Natural killer cell (primary cell): ENCODE measurements around the gene PCDH1. TPM values are rescaled to one million over a fixed set of nuclear protein-coding genes. Genes with fewer than 3 reads are reported as not detected.

Experiments
- ATAC-seq, 3 donors: fragments of 150-1000 bp in 2 of 3; fragments of 200-7000 bp in 1 of 3; cut with Tn5 transposase; 1 replicate in 1 of 3; 2 replicates in 2 of 3; pipeline ENCODE4 v1.10.0; 2021; ENCODE audit warnings: mild to moderate bottlenecking in 2 of 3, moderate library complexity in 2 of 3
- DNase-seq, 2 donors: peaks; one replicate each; pipeline versions ENCODE4 v3.0.0 to v3.0.0-alpha.2; 2013 to 2021; ENCODE audit warnings: mixed read lengths in 1 of 2
- H3K27ac ChIP-seq: one replicate; pipeline ENCODE4 v1.5.1; 2013; ENCODE audit warnings: mild to moderate bottlenecking, low read length
- H3K27me3 ChIP-seq: one replicate; pipeline ENCODE4 v1.6.1; 2013; ENCODE audit warnings: low read length; ENCODE audit not compliant: control insufficient read depth, insufficient read depth
- H3K36me3 ChIP-seq: one replicate; pipeline ENCODE4 v1.6.1; 2013; ENCODE audit warnings: low read length; ENCODE audit not compliant: control insufficient read depth, insufficient read depth
- H3K4me1 ChIP-seq: one replicate; pipeline ENCODE4 v1.6.1; 2013; ENCODE audit warnings: low read length; ENCODE audit not compliant: control insufficient read depth, insufficient read depth
- H3K4me3 ChIP-seq: one replicate; pipeline ENCODE4 v1.5.1; 2013; ENCODE audit warnings: low read length
- H3K9me3 ChIP-seq: one replicate; pipeline ENCODE4 v1.6.1; 2013; ENCODE audit warnings: low read length; ENCODE audit not compliant: control insufficient read depth, insufficient read depth
- H3K27ac Mint-ChIP-seq, 2 donors: one replicate each; pipeline ENCODE4 v1.8.0; 2022; ENCODE audit warnings: mild to moderate bottlenecking in 2 of 2, mixed read lengths in 2 of 2, moderate library complexity in 1 of 2
- H3K27me3 Mint-ChIP-seq, 2 donors: one replicate each; pipeline ENCODE4 v1.8.0; 2022; ENCODE audit warnings: low read depth in 2 of 2, mixed read lengths in 2 of 2
- H3K36me3 Mint-ChIP-seq: one replicate; pipeline ENCODE4 v1.8.0; 2022; ENCODE audit warnings: mixed read lengths
- H3K4me1 Mint-ChIP-seq, 2 donors: one replicate each; pipeline ENCODE4 v1.8.0; 2022; ENCODE audit warnings: mixed read lengths in 2 of 2
- H3K4me3 Mint-ChIP-seq: one replicate; pipeline ENCODE4 v1.8.0; 2022; ENCODE audit warnings: mild to moderate bottlenecking, moderate library complexity, mixed read lengths
- H3K9me3 Mint-ChIP-seq, 2 donors: one replicate each; pipeline ENCODE4 v1.8.0; 2022; ENCODE audit warnings: mixed read lengths in 2 of 2
- WGBS: methylation state at CpG from one replicate; pipeline ENCODE4 v1.1.7; 2013; ENCODE audit warnings: missing lambda C conversion rate; ENCODE audit not compliant: insufficient coverage; 5-methylcytosine and 5-hydroxymethylcytosine counted together
- intact Hi-C: fragments of 100-400 bp; cut with micrococcal nuclease; formaldehyde crosslinking; loops from one replicate; pipeline ENCODE4 v1.14.2; 2022
- total RNA-seq, 4 donors: library from RNA; stranded (reverse); fragments of 120-200 nt in 1 of 4; gene quantifications; one replicate each; pipeline versions ENCODE4 v1.2.3 to v1.2.4, GENCODE V29; 2013 to 2022
- TF ChIP-seq, protein P1 (sequence below): fragments of 200-600 bp; IDR thresholded peaks from one replicate; pipeline ENCODE4 v1.8.0; 2022; ENCODE audit warnings: antibody characterized with exemption

PCDH1 gene
- total RNA-seq, 3 donors from 2014 or later (not counting 1 experiment from before 2014, with no cell fraction given): 19.2 to 39.2 (median 32.1) TPM

DNA sequence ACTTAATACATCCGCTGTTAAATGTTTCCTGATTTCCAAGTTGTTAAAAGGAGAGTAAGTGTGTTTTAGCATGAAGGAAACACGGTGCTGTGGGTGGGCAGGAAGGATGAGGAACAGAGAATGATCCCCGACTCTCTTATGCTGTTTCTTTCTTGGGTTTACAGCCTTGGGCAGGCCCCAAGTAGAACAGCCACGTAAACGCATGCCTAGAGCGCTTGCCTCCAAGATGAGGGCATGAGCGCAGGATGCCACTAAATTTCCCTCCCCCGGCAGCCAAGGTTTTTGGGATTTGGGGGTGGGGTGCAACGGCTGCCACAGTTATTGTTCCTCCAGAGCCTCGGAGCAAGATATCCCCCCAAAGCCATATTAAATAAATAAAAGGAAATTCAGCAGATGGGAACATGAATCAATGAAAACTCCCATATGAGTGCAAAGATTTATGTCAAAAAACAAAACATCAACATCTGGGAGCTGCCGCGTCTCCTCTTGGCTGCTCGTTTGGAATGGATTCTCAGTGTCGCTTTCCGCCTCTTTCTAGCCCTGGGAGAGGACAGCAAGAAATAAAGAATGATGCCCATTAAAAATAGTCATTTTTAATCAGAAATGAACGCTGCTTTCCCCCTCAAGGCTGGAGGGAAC, 35.5 kb upstream of the PCDH1 start:
- Mint-ChIP-seq H3K9me3 (no peaks in the 10 kb centered on the region), H3K27ac (no peak overlapping the region), H3K4me1 (no peaks in the 10 kb centered on the region), H3K27me3 (peaks cover 26 to 44% of the 10 kb centered on the region in 2 donors), H3K4me3 (peak overlapping the region; percentile 60), H3K36me3 (no peaks in the 10 kb centered on the region)
- peaks cover 13% of the 10 kb centered on the region for H3K27me3 ChIP-seq
- H3K36me3 ChIP-seq: no peaks in the 10 kb centered on the region
- 31% methylated on average over 15 of the region's 16 CpGs for WGBS
- ATAC-seq (no peak), DNase-seq (no peak)
- intact Hi-C loops: no loop called here
- TF ChIP-seq, protein P1, sequence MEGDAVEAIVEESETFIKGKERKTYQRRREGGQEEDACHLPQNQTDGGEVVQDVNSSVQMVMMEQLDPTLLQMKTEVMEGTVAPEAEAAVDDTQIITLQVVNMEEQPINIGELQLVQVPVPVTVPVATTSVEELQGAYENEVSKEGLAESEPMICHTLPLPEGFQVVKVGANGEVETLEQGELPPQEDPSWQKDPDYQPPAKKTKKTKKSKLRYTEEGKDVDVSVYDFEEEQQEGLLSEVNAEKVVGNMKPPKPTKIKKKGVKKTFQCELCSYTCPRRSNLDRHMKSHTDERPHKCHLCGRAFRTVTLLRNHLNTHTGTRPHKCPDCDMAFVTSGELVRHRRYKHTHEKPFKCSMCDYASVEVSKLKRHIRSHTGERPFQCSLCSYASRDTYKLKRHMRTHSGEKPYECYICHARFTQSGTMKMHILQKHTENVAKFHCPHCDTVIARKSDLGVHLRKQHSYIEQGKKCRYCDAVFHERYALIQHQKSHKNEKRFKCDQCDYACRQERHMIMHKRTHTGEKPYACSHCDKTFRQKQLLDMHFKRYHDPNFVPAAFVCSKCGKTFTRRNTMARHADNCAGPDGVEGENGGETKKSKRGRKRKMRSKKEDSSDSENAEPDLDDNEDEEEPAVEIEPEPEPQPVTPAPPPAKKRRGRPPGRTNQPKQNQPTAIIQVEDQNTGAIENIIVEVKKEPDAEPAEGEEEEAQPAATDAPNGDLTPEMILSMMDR: no peak
- H3K4me3 ChIP-seq: no peak overlapping the region
- peaks cover 15% of the 10 kb centered on the region for H3K4me1 ChIP-seq
- H3K27ac ChIP-seq: no peak overlapping the region
- H3K9me3 ChIP-seq: no peaks in the 10 kb centered on the region

DNA sequence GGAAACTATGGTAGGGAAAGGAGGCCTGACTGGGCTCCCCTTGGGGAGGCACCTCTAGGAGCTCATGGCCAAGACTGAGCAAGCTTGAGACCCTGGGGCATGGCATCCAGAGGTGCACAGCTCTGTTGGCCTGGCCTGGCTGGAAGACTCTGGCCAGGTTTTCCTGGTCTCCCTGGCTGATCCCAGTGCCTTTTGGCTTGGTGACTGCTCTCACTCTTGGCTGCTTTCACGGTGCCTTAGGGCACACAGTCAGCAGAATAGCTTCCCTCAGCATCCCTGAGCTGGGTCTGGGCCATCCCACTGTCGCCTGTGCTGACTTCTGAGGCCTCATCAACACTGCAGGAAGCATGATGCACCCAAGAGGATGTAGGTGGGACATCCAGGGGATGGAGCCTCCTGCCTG, 32.1 kb upstream of the PCDH1 start:
- Mint-ChIP-seq H3K27ac (no peak overlapping the region), H3K27me3 (peaks cover 19 to 33% of the 10 kb centered on the region in 2 donors), H3K4me3 (no peak overlapping the region), H3K36me3 (no peaks in the 10 kb centered on the region), H3K4me1 (no peaks in the 10 kb centered on the region), H3K9me3 (no peaks in the 10 kb centered on the region)
- WGBS: 81% methylated on average over 2 of the region's 2 CpGs
- Histone ChIP-seq H3K36me3 (no peaks in the 10 kb centered on the region), H3K27me3 (peaks cover 13% of the 10 kb centered on the region), H3K4me3 (no peak overlapping the region), H3K4me1 (peaks cover 12% of the 10 kb centered on the region), H3K9me3 (no peaks in the 10 kb centered on the region), H3K27ac (no peak overlapping the region)
- TF ChIP-seq, protein P1: no peak
- intact Hi-C loops: no loop called here
- ATAC-seq (no peak), DNase-seq (no peak)

DNA sequence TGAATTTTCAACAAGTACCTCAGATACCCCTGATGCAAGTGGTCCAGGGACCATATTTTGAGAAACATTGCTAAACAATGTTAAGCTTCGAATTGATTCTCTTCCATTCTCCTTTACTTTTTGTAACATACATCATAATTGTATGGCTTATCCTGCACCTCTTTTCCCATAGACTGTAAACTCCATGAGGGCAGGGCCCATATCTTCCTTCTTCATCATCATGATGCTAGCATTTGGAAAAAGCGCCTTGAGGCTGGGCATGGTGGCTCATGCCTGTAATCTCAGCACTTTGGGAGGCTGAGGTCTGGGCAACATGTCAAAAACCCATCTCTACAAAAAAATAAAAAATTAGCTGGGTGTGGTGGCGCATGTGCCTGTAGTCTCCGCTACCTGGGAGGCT, 31.0 kb upstream of the PCDH1 start:
- intact Hi-C loops: no loop called here
- H3K27me3 ChIP-seq: peaks cover 10% of the 10 kb centered on the region
- H3K9me3 Mint-ChIP-seq: no peaks in the 10 kb centered on the region
- H3K36me3 ChIP-seq: no peaks in the 10 kb centered on the region
- H3K27me3 Mint-ChIP-seq: peaks cover 13 to 25% of the 10 kb centered on the region in 2 donors
- no peaks in the 10 kb centered on the region for H3K36me3 Mint-ChIP-seq
- TF ChIP-seq, protein P1: no peak
- DNase-seq (no peak), ATAC-seq (no peak)
- H3K27ac ChIP-seq: no peak overlapping the region
- H3K4me3 Mint-ChIP-seq: no peak overlapping the region
- H3K9me3 ChIP-seq: no peaks in the 10 kb centered on the region
- H3K27ac Mint-ChIP-seq: no peak overlapping the region
- H3K4me1 Mint-ChIP-seq: no peaks in the 10 kb centered on the region
- H3K4me3 ChIP-seq: no peak overlapping the region
- WGBS: 71% methylated on average over 4 of the region's 4 CpGs
- peaks cover 8% of the 10 kb centered on the region for H3K4me1 ChIP-seq

DNA sequence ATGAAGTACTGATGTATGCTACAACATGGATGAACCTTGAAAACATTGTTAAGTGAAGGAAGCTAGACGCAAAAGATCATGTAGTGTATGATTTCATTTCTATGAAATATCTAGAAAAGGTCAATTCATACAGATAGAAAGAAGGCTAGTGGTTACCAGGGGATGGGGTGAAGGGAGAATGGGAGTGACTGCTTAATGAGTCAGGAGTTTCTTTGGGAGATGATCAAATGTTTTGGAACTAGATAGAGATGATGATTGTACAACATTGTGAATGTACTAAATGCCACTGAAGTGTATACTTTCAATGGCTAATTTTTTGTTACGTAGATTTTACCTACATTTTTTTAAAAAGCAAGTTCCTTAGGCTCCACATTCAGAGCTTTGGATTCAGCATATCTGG, 30.6 kb upstream of the PCDH1 start:
- Histone ChIP-seq H3K36me3 (no peaks in the 10 kb centered on the region), H3K27me3 (peaks cover 10% of the 10 kb centered on the region), H3K4me1 (peaks cover 4% of the 10 kb centered on the region), H3K9me3 (no peaks in the 10 kb centered on the region), H3K27ac (no peak overlapping the region), H3K4me3 (no peak overlapping the region)
- DNase-seq (no peak), ATAC-seq (no peak)
- Mint-ChIP-seq H3K4me3 (no peak overlapping the region), H3K27me3 (peaks cover 16 to 23% of the 10 kb centered on the region in 2 donors), H3K9me3 (no peaks in the 10 kb centered on the region), H3K36me3 (no peaks in the 10 kb centered on the region), H3K4me1 (no peaks in the 10 kb centered on the region), H3K27ac (no peak overlapping the region)
- TF ChIP-seq, protein P1: no peak
- WGBS: 100% methylated on average over 2 of the region's 2 CpGs
- intact Hi-C loops: no loop called here
